GM18520 (cell line): ENCODE results near the gene NRP1.

Source experiments
- ATAC-seq: cut with Tn5 transposase; IDR thresholded peaks from one replicate; pipeline ENCODE4 v1.9.1; 2021; ENCODE audit not compliant: unreplicated experiment

The NRP1 gene

GRCh38 chr10:33267708-33268107 lies 66.8 kb downstream of the NRP1 start:
- no peak for ATAC-seq

GRCh38 chr10:33265621-33266020 lies 68.8 kb downstream of the NRP1 start:
- ATAC-seq = no peak

- ATAC-seq = no peak
Measured at GRCh38 chr10:33263453-33263852, 71.0 kb downstream of the NRP1 start.

GRCh38 chr10:33262871-33263270 lies 71.6 kb downstream of the NRP1 start:
- ATAC-seq = no peak

GRCh38 chr10:33260403-33261149 lies 73.9 kb downstream of the NRP1 start:
- ATAC-seq = no peak

GRCh38 chr10:33258967-33259366 lies 75.5 kb downstream of the NRP1 start:
- no peak for ATAC-seq

- ATAC-seq = no peak
Measured at GRCh38 chr10:33257439-33258080, 76.9 kb downstream of the NRP1 start.

- ATAC-seq = no peak
Measured at GRCh38 chr10:33256458-33256857, 78.0 kb downstream of the NRP1 start.

- ATAC-seq = no peak
Measured at GRCh38 chr10:33254556-33255160, 79.8 kb downstream of the NRP1 start.

GRCh38 chr10:33253411-33253810 lies 81.1 kb downstream of the NRP1 start:
- no peak for ATAC-seq

- ATAC-seq = no peak
Measured at GRCh38 chr10:33252794-33253203, 81.7 kb downstream of the NRP1 start.

GRCh38 chr10:33252324-33252723 lies 82.1 kb downstream of the NRP1 start:
- ATAC-seq = no peak

GRCh38 chr10:33249659-33250345 lies 84.7 kb downstream of the NRP1 start:
- no peak for ATAC-seq

GRCh38 chr10:33249137-33249536 lies 85.3 kb downstream of the NRP1 start:
- no peak for ATAC-seq

GRCh38 chr10:33248638-33249037 lies 85.8 kb downstream of the NRP1 start:
- ATAC-seq = no peak

GRCh38 chr10:33247221-33247922 lies 87.1 kb downstream of the NRP1 start:
- no peak for ATAC-seq

- ATAC-seq = no peak
Measured at GRCh38 chr10:33245343-33245742, 89.1 kb downstream of the NRP1 start.

GRCh38 chr10:33244354-33244967 lies 90.0 kb downstream of the NRP1 start:
- no peak for ATAC-seq

GRCh38 chr10:33243703-33244102 lies 90.8 kb downstream of the NRP1 start:
- ATAC-seq = no peak

GRCh38 chr10:33242931-33243330 lies 91.5 kb downstream of the NRP1 start:
- ATAC-seq = no peak

- ATAC-seq = no peak
Measured at GRCh38 chr10:33241351-33241750, 93.1 kb downstream of the NRP1 start.
